Measurements from ENCODE around the gene DOCK4.

The DOCK4 gene

DNA sequence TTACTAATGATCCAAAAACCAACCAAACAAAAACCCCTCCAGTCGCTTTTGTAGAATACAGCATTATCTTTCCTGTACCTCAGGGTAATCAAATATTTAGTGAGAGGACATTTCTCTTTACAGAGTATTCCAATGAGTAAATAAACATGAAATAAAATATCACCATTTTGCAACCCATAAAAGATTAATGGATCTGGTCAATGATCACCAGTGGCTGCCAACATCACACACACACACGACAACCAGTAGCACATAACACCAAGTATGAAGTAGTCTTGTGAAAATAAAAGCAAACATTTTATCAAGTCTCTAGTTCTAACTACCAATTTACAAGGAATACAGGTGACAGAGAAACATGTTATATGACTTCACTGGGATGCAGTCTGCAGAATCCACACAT is 455.3 kb downstream of the DOCK4 start:
- DNase-seq = no peak

DNA sequence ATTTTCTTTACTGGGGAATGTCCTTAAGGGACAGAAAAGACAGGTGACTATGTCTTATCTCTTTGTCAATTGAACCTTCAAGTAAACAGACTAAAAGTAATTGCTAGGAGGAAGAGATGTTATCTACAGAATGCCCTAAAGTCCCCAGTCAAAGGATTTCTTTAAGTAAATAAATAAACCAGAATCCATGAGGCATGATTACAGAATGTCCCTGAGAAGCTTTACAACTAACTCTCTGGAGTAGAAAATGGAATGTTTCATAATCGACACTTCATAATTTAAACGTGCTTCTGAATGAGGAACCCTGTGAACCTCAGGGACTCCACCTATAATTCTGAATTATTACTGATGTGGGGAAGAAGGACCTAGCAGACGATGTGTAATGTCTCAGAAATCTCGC is 456.0 kb downstream of the DOCK4 start:
- no peak for DNase-seq

DNA sequence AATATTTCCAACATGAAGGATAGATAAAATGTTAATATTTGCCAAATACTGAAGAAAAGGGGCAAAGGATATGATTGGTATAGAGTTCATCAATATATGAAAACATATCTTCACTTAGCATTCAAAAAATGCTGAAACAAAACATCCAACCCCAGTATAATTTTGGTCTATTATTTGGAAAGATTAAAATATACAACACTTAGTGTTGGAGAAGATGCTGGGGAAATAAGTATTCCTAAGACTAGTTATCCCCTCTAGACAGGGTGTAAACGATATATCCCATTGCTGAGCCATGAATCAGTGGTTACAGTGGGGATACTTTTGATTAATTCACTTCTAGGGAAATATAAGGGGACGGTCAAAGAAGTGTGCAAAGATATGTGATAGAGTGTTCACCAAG is 456.6 kb downstream of the DOCK4 start:
- DNase-seq = no peak

GRCh38 chr7:111747718-111748117 is 458.5 kb downstream of the DOCK4 start:
- DNase-seq = no peak

- DNase-seq = no peak
Observed at GRCh38 chr7:111746950-111747349, 459.2 kb downstream of the DOCK4 start.

DNA sequence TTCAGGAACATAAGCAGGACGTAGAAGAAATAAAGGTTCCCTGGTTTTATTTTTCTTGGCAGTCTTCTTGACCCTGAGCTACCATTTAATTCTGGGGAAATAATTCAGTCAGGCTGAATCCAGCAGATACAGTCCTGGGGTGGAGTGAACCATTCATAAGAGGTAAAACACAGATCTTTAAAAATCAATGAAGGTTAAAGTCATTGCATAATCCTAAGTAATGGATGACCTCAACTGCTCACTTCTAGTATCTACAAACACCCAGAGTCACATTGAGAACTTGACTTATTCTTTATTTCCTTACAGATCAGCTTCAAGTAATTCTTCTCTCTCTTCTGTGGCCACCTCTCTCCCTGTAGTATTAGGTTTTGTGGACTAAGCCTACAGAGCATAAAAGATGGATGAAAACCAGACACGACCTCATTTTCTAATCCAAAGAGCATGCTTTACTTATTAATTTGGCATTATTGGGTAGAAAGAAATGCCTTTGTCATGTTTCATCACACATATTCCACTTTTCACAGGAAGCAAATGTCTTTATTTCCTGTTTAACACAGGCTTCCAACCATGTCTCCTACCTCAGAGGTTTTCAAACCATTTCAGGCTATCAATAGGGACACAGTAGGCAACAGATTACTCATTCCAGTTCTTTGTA is 461.6 kb downstream of the DOCK4 start:
- DNase-seq = no peak

- no peak for DNase-seq
Observed at GRCh38 chr7:111743244-111743847, 462.9 kb downstream of the DOCK4 start.

- DNase-seq = peak; percentile 3
Observed at GRCh38 chr7:111741811-111742240, 464.4 kb downstream of the DOCK4 start.

DNA sequence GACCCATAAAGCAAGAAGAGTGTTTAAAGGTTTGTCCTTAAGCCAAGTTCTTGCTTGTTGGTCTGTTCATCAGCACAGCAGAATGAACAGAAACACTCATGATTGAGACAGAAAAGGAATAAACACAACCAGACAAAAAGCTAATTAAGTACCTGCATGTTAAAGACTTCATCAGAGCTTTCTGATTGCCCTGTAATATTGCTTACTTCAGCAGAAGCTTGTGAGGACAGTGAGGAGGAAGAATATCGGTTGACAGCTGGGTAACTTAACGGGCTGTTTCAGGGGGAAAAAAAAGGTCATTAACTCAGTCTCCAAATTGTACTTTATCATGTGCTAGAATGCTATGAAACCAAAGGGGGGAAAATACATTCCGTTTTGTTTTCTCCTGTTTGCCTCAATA is 465.3 kb downstream of the DOCK4 start:
- DNase-seq = no peak

DNA sequence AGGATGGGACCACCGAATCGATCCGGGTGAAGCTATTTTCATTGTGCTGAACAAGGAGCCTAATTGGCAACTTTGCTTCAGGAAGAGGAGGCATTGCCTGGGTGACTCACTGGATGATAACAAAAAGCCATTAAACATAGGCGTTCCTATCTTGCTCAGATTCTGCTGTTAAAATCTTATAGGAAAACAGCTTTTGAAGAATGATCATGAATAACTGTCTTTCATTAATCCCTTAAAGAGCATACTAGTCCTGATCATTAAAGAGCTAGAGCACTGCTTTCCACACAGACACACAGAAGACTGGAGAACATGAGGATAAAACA is 469.7 kb downstream of the DOCK4 start:
- no peak for DNase-seq

GRCh38 chr7:111735661-111736551 is 470.3 kb downstream of the DOCK4 start:
- peak; percentile 27 for DNase-seq

GRCh38 chr7:111734954-111735660 is 471.1 kb downstream of the DOCK4 start:
- DNase-seq = no peak

DNA sequence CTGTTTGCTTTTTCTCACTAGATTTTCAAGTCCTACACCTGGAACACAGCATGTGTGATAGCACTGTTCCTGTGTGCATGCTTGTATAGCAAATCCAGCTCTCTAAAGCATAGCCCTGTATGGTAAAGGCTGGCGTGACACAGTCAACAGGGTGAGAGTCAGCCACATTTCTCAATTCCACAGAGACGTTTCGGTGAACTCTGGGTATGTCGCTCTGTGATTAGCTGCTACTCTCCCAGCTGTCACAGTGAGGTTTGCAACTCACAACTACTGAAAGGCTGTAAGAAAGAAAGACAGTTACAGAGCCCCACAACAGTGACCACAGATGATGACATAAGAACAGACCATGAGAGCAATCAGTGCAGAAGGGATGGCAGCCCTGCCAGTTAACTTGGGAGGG is 473.3 kb downstream of the DOCK4 start:
- no peak for DNase-seq

GRCh38 chr7:111730476-111731300 is 475.5 kb downstream of the DOCK4 start:
- no peak for DNase-seq

DNA sequence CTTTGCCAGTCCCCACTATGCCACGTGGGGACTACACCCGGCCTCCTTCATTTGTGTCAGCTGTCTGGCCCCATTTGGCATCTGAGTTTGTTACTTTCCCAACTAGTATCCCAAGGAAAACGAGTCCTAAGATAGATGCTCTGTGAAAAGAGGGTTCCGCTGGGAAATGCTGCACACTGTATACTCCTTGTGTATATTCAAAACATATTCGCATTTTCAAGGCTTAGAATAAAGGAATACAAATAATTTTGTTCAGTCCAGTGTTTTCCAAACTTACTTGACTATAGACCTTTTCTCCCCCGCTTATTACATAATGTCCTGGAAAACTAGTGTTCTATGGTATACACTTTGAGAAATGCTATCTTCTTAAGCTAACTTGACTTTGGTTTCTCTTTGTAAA is 476.1 kb downstream of the DOCK4 start:
- no peak for DNase-seq

DNA sequence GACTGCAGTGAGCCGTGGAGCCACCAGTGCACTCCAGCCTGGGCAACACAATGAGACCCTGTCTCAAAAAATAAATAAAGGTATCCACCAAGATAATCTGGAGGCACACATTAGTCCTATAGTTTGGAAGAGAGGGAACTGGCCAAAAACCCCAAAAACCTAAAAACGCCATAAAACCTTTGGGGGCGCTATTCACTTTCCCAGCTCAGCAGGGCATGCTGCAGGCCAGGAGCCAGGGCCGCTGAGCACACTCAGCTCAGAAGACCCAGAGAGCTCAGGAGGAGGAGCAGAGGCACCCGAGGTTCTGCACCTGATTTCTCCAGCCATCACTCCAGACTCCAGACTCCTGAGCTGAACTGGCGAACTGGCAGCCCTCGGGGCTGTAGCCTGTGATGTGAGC is 476.7 kb downstream of the DOCK4 start:
- no peak for DNase-seq

GRCh38 chr7:111728635-111728995 is 477.6 kb downstream of the DOCK4 start:
- no peak for DNase-seq

DNA sequence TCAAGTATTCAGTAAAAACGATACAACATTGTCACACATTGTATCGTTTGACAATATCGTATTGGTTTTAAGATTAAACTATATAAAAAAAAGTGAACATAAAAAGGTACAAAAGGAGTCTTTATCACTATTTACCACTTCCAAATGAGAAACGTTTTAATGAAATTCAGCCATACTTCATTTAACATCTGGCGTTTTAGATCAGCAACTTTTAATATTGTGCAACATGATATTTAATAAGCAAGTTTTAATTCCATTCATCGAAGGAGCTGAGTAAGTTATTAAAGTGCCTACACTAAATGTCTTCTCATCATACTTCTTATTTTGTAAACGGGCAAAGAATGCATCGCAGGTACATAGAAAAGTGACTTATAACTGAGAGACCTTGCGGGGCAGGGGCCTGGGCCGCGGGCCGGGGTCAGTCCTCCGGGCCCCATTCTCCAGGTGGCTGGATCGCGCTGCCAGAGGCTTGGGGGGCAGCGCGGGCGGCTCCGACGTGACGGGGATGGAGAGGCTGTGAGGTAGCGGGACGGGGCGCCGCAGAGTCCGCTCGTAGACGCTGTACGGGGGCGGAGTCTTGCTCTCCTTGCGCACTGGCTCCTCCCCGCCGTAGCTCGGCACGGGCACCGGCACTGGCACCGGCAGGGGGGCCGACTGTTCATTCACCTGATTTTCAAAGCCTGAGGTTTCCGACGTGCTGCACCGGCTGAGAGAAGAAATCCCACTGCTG is 478.1 kb downstream of the DOCK4 start:
- DNase-seq = no peak

DNA sequence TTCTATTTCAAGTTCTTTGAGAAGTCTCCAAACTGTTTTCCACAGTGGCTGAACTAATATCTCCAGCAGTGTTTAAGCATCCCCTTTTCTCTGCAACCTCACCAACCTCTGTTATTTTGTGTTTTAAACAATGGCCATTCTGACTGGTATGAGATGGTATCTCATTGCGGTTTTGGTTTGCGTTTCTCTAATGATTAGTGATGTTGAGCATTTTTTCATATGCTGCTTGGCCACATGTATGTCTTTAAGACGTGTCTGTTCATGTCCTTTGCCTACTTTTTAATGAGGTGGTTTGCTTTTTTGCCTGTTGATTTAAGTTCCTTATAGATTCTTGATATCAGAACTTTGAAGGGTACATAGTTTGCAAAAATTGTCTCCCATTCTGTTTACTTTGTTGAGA is 487.3 kb downstream of the DOCK4 start:
- DNase-seq = no peak

GRCh38 chr7:111711426-111712065 is 494.7 kb downstream of the DOCK4 start:
- DNase-seq = no peak

DNA sequence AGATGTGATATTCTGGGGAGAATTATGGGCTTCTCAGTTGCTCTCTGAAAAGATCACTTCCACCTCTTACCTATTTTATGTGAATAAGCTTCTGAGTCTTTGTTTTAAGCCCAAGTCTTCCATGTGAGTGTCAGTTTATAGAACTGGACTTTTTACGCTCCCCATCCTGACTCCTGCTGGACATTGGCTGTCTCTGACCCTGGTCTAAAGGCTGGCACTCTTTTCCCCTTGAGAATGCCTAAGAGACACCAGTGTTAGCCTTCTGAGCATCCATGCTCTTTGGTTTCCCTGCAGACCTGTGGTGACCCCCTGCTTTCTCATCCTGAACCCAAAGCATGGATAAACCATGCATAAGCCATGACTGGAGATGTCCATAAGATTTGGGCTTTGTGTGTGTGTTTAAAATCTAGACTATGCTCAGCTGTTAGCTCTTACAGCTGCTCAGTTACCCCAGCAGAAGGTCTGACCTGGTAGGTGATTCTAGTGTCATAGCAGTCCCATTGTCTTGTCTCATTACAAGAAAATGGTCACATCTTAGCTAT is 495.3 kb downstream of the DOCK4 start:
- DNase-seq = no peak
